DMS53 treated with DMSO at 0.1 percent for 48 hours (cell line): ENCODE results near the gene EVL.
"Not testable (repeated sequence)": the region's sequence is repeated elsewhere in the genome, so short reads cannot be mapped to it uniquely, and the experiment has no call there.

Source experiments
- DNase-seq: peaks from one replicate; lab custom pipeline; 2025; ENCODE audit not compliant: unreplicated experiment; lab: John Stamatoyannopoulos, UW

EVL gene

GRCh38 chr14:100144645-100144995 is 79.4 kb downstream of the EVL start:
- DNase-seq = no peak

- no peak for DNase-seq
Measured at GRCh38 chr14:100144996-100145646, 79.9 kb downstream of the EVL start.

GRCh38 chr14:100145682-100146464 is 80.7 kb downstream of the EVL start:
- DNase-seq = no peak

- DNase-seq = no peak
Measured at GRCh38 chr14:100146531-100147091, 81.4 kb downstream of the EVL start.

- no peak for DNase-seq
Measured at GRCh38 chr14:100147181-100147631, 82.0 kb downstream of the EVL start.

GRCh38 chr14:100147691-100148464 is 82.7 kb downstream of the EVL start:
- no peak for DNase-seq

- no peak for DNase-seq
Measured at GRCh38 chr14:100148837-100149731, 83.9 kb downstream of the EVL start.

GRCh38 chr14:100149851-100150611 is 84.8 kb downstream of the EVL start:
- DNase-seq = no peak

GRCh38 chr14:100150932-100151587 is 85.8 kb downstream of the EVL start:
- DNase-seq = no peak

GRCh38 chr14:100152091-100152490 is 86.9 kb downstream of the EVL start:
- no peak for DNase-seq

GRCh38 chr14:100153560-100153959 is 88.3 kb downstream of the EVL start:
- no peak for DNase-seq

GRCh38 chr14:100155049-100155621 is 89.9 kb downstream of the EVL start:
- DNase-seq = peak; percentile 9

GRCh38 chr14:100155756-100156616 is 90.8 kb downstream of the EVL start:
- peak; percentile 16 for DNase-seq

GRCh38 chr14:100156776-100157175 is 91.6 kb downstream of the EVL start:
- no peak for DNase-seq

- DNase-seq = not testable (repeated sequence)
Measured at GRCh38 chr14:100157548-100158232, 92.5 kb downstream of the EVL start.

- DNase-seq = no peak
Measured at GRCh38 chr14:100158566-100159093, 93.4 kb downstream of the EVL start.
